GM21423 (cell line): ENCODE results near the gene MEIOB.
"Not testable (repeated sequence)": the region's sequence is repeated elsewhere in the genome, so short reads cannot be mapped to it uniquely, and the experiment has no call there.

Experiments used
- ATAC-seq: cut with Tn5 transposase; IDR thresholded peaks from one replicate; pipeline ENCODE4 v1.9.1; 2021; ENCODE audit warnings: mild to moderate bottlenecking, moderate library complexity; ENCODE audit not compliant: unreplicated experiment

The MEIOB gene

DNA sequence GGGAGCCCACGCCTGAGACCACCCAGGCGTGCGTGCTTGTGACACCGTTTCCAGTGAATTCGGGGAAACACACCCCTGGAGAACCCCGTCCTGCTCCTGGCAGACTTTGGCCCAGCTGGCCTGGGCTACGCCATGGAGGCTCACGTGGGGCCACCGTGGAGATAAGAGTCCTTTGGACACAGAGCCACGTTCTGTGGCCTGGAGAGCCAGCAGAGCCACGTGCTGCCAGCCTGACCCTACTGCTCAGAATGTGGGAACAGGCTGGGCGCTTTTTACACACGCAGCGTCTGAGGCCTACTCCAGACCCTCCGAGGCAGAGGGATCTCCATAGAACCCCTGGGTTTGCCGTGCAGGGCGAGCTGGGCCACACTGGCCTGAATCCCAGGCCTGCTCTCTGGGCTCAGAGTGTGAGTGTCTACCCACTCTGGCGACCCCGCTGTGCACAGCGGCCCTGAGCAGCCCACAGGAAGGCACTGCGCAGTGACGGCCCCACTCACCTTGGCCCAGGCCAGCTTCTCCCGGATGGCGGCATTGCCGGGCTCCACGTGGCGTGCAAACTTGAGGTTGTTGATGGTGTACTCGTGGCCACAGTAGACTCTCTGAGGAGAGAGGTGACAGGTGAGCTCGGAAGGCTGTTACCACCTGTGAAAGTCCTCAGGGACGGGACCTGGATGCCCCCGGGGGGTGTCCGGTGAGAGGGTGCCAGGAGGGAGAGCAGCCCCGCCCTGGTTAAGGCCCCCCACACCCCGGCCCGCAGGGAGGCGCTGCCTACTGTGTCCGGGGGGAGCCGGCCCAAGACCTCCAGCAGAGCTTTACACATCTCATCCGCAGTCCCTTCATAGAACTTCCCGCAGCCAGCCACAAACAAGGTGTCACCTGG lies 55.3 kb downstream of the MEIOB start:
- no peak for ATAC-seq

GRCh38 chr16:1815461-1815860 lies 56.5 kb downstream of the MEIOB start:
- ATAC-seq = no peak

GRCh38 chr16:1812732-1813163 lies 59.2 kb downstream of the MEIOB start:
- ATAC-seq = no peak

- ATAC-seq = no peak
Observed at GRCh38 chr16:1810536-1810935, 61.4 kb downstream of the MEIOB start.

DNA sequence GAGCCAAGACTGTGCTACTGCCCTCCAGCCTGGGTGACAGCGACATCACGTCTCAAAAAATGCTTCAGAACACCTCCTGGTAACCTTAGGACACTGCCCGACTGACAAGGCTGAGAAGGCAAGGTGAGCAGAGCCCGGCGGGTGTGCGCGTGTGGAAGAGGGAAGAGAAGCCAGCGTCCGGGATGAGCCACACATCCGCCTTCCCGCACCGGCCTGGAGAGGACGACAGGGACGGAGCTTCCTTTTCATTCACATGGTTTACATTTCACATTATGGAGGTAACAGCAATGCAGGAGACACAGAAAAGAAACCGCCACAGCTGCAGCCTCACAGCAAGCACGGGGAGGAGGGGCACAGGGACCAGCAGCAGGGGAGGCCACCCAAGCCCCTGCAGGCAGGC lies 61.9 kb downstream of the MEIOB start:
- ATAC-seq = no peak

DNA sequence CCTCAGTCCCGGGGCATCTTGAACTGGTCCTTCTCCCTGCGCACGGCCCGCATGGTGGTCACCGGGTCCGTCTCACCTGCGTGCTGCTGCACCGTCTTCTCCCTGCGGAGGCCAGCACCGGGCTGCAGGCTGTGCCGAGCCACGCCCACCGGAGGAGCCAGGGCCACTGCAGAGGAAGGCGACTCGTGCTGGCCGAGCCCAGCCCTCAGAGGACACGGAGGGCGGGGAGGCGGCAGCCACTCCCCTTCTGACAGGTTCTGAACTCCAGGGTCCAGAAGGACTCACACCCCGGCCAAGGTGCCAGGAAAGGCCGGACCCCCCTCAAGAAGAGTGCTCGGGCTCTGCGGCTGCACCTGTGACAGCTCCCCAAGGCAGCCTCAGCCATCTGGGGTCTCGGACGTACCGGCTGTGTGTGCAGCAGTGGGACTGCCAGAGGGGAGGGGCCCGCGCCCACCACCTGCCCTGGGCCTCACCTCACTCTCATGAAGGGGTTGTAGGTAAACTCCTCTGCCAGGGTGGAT lies 62.6 kb downstream of the MEIOB start:
- ATAC-seq = no peak

- no peak for ATAC-seq
Observed at GRCh38 chr16:1808691-1809090, 63.3 kb downstream of the MEIOB start.

DNA sequence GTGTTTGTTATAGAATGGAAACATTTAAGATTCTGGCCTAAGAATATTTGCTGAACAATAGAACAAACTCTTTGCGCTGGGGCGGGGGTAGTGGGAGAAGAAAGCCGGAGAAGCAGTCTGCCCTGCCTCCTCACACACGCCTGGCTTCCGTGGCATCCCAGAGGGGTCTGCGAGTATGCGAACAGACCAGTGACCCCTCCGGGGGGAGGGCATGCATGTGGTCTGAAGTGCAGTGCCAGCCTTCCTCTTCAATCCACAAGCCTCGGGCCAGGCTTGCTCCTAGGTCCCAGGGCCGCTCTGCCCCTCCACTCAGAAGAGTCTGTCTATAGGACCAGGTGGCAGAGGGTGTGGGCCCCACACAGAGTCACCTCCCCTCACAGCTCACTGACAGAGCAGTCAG lies 64.3 kb downstream of the MEIOB start:
- no peak for ATAC-seq

- no peak for ATAC-seq
Observed at GRCh38 chr16:1800701-1801100, 71.3 kb downstream of the MEIOB start.

DNA sequence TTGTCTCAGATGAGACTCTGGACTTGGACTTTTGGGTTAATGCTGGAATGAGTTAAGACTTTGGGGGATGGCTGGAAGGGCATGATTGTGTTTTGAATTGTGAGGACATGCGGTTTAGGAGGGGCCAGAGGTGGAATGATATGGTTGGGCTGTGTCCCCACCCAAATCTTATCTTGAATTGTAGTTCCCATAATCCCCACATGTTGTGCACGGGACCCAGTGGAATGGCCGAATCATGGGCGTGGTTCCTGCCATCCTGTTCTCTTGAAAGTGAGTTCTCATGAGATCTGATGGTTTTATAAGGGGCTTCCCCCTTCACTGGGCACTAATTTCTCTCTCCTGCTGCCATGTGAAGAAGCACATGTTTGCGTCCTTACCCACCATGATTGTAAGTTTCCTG lies 72.7 kb downstream of the MEIOB start:
- not testable (repeated sequence) for ATAC-seq

DNA sequence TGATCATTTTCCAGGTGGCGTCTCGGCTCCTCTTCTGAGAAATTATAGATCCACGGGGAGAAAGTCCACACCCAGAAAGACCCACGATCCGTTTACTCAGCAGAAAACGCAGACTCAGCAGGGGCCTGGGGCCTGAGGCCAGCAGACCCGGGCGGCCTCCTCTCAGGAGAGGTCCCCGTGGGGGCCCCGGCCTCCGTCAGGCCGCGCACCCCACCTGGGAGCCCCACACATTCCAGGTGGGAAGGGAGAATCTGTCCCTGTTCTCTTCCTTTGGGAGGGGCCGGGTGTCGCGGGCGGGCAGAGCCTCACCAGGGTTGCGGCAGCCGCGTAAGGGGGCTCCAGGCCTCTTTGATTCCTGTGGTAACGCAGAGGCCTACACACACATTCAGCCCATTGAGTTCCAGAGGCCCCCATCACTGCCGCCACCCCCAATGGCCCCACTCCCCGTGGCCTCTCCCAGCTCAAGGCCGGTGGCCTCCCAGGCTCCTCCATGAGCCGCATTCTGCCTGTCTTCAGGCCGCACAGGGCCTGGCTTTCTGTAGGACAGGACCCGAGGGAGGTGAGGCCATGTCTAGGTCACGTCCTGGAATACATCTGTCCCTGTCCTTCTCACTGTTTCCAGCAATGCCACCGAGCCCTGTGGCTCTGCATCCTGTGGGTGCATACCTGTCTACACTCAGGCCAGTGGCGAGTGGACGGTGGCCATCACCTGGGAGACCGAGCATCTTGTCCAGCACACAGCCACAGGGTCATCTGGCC lies 76.9 kb downstream of the MEIOB start:
- no peak for ATAC-seq

GRCh38 chr16:1794221-1794871 lies 77.6 kb downstream of the MEIOB start:
- ATAC-seq = no peak

- ATAC-seq = no peak
Observed at GRCh38 chr16:1793578-1794220, 78.3 kb downstream of the MEIOB start, which contains the start of gene IGFALS. TSS of gene IGFALS (minus strand) at chr16:1793705. CDS start at chr16:1793652, 53 bp downstream.

- ATAC-seq = no peak
Observed at GRCh38 chr16:1792836-1793577, 79.0 kb downstream of the MEIOB start.

GRCh38 chr16:1791943-1792812 lies 79.8 kb downstream of the MEIOB start:
- no peak for ATAC-seq

- no peak for ATAC-seq
Observed at GRCh38 chr16:1791256-1791942, 80.6 kb downstream of the MEIOB start.

DNA sequence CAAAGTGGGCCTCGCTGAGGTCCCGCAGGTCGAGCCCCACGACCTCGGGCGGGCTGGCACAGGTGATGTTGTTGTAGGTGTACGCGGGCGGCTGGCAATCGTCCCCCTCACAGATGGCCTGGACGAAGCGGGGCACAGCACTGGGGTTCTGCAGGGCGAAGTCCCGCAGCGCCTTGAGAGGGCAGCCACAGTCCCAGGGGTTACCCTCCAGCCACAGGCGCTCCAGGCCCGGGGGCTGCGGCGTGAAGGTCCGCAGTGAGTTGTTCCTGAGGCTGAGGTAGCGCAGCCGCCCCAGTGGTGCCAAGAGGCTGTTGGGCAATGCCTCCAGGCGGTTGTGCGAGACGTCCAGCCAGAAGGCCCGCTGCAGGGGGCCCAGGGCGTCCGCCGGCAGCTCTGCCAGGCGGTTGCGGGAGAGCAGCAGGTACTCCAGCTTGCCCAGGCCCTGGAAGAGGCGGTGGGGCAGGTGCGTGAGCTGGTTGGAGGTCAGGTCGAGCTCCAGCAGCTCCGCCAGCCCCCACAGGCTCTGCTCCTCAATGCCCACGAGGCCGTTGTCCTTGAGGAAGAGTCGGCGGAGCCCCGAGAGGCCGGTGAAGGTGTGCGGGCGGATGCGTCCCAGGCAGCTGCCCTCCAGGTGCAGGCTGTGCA lies 81.2 kb downstream of the MEIOB start:
- no peak for ATAC-seq

DNA sequence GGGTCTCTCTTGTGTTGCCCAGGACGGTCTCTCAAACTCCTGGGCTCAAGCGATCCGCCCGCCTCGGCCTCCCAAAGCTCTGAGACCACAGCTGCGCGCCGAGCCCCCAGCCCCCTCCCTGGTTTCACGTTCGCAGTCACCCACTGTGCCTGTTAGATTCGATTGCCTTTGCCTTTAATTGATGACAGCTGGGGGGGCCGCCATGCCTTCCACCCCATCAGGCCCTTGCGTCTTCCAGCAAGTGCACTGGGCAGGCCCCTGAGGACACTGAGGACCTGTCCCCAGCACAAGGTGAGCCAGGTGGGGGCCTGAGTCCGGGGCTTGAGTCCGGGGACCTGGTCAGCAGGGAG lies 81.7 kb downstream of the MEIOB start:
- ATAC-seq = no peak
